GM12892 (cell line): ENCODE results near the gene SCG2.

Experiments used
- POLR2A ChIP-seq: IDR thresholded peaks from 2 replicates; pipeline ENCODE4 v1.6.1; 2011; ENCODE audit warnings: low read depth, low read length, control low read depth
- TAF1 ChIP-seq: IDR thresholded peaks from 2 replicates; pipeline ENCODE4 v1.6.1; 2011; ENCODE audit warnings: low read depth, mild to moderate bottlenecking, control low read depth, low read length, borderline replicate concordance

GRCh38 chr2:223613017-223613950 is 11.1 kb upstream of the SCG2 start:
- TF ChIP-seq POLR2A, result no peak
- no peak for TF ChIP-seq TAF1
